WTC11 (cell line): ENCODE results near the gene CENPB. TPM values are rescaled to one million over a fixed set of nuclear protein-coding genes. Genes with fewer than 3 reads are reported as not detected.

Experiments
- ATAC-seq: fragments of 200-7000 bp; cut with Tn5 transposase; 2 replicates; pipeline ENCODE4 v1.10.0; 2021; ENCODE audit warnings: mild to moderate bottlenecking, moderate library complexity
- CTCF ChIA-PET: fragments of 300-600 bp; sonication (Branson Sonifier 250); formaldehyde crosslinking; loops from one replicate; lab custom pipeline; 2021; ENCODE audit warnings: antibody characterized with exemption; lab: Charles Lee
- POLR2A ChIA-PET: fragments of 350-600 bp; sonication (Branson Sonifier 250); formaldehyde crosslinking; loops from one replicate; lab custom pipeline; 2021; ENCODE audit warnings: antibody characterized with exemption; lab: Charles Lee
- DNase-seq: peaks from one replicate; pipeline ENCODE4 v3.0.0; 2021; ENCODE audit warnings: low spot score
- H3K27ac Mint-ChIP-seq: 2 replicates; pipeline ENCODE4 v1.8.0; 2021; ENCODE audit warnings: mixed read lengths
- H3K27me3 Mint-ChIP-seq: 2 replicates; pipeline ENCODE4 v1.8.0; 2021; ENCODE audit warnings: low read depth, mild to moderate bottlenecking, moderate library complexity, mixed read lengths
- H3K36me3 Mint-ChIP-seq: 2 replicates; pipeline ENCODE4 v1.8.0; 2021; ENCODE audit warnings: mixed read lengths
- H3K4me1 Mint-ChIP-seq: 2 replicates; pipeline ENCODE4 v1.8.0; 2022; ENCODE audit warnings: mixed read lengths
- H3K4me3 Mint-ChIP-seq: 2 replicates; pipeline ENCODE4 v1.8.0; 2021; ENCODE audit warnings: mild to moderate bottlenecking, moderate library complexity, mixed read lengths
- H3K9me3 Mint-ChIP-seq: 2 replicates; pipeline ENCODE4 v1.8.0; 2021; ENCODE audit warnings: mixed read lengths
- AR ChIP-seq: fragments of 250-450 bp; sonication (Bioruptor Pico); IDR thresholded peaks from 2 replicates; pipeline ENCODE4 v1.9.0; 2021; ENCODE audit warnings: mild to moderate bottlenecking
- ELF4 ChIP-seq: sonication (generic); formaldehyde crosslinking; IDR thresholded peaks from 2 replicates; pipeline ENCODE4 v1.8.1; 2022; ENCODE audit warnings: low read depth, mild to moderate bottlenecking, moderate library complexity, missing genetic modification reagents
- ETV6 ChIP-seq: sonication (generic); formaldehyde crosslinking; IDR thresholded peaks from 2 replicates; pipeline ENCODE4 v1.8.1; 2022; ENCODE audit warnings: mild to moderate bottlenecking, missing genetic modification reagents
- FOXJ3 ChIP-seq: sonication (generic); formaldehyde crosslinking; IDR thresholded peaks from 2 replicates; pipeline ENCODE4 v1.9.0; 2021; ENCODE audit warnings: missing genetic modification reagents, mild to moderate bottlenecking, borderline replicate concordance
- FOXP4 ChIP-seq: sonication (generic); formaldehyde crosslinking; IDR thresholded peaks from 2 replicates; pipeline ENCODE4 v1.8.0; 2022; ENCODE audit warnings: mild to moderate bottlenecking, missing genetic modification reagents
- KAT7 ChIP-seq: sonication (generic); formaldehyde crosslinking; IDR thresholded peaks from 2 replicates; pipeline ENCODE4 v1.8.1; 2023; ENCODE audit warnings: missing genetic modification reagents, mild to moderate bottlenecking, borderline replicate concordance
- MYBL2 ChIP-seq: sonication (generic); formaldehyde crosslinking; IDR thresholded peaks from 2 replicates; pipeline ENCODE4 v1.8.1; 2023; ENCODE audit warnings: mild to moderate bottlenecking, moderate library complexity, missing genetic modification reagents
- NFE2L1 ChIP-seq: sonication (generic); formaldehyde crosslinking; IDR thresholded peaks from 2 replicates; pipeline ENCODE4 v1.8.1; 2023; ENCODE audit warnings: missing genetic modification reagents
- NFYB ChIP-seq: sonication (generic); formaldehyde crosslinking; conservative IDR thresholded peaks from 2 replicates; pipeline ENCODE4 v1.8.0; 2022; ENCODE audit warnings: low read depth, missing genetic modification reagents
- RELA ChIP-seq: sonication (generic); formaldehyde crosslinking; IDR thresholded peaks from 2 replicates; pipeline ENCODE4 v1.8.1; 2022; ENCODE audit warnings: missing genetic modification reagents, mild to moderate bottlenecking, borderline replicate concordance
- SOX15 ChIP-seq: fragments of 250-450 bp; sonication (Bioruptor Pico); IDR thresholded peaks from 2 replicates; pipeline ENCODE4 v1.9.0; 2021; ENCODE audit warnings: mild to moderate bottlenecking
- SP1 ChIP-seq: sonication (generic); formaldehyde crosslinking; conservative IDR thresholded peaks from 2 replicates; pipeline ENCODE4 v1.8.1; 2022; ENCODE audit warnings: missing genetic modification reagents
- TEAD4 ChIP-seq: sonication (generic); formaldehyde crosslinking; IDR thresholded peaks from 2 replicates; pipeline ENCODE4 v1.8.0; 2022; ENCODE audit warnings: mild to moderate bottlenecking, missing genetic modification reagents
- ZNF138 ChIP-seq: sonication (generic); formaldehyde crosslinking; conservative IDR thresholded peaks from 2 replicates; pipeline ENCODE4 v1.8.1; 2022; ENCODE audit warnings: mild to moderate bottlenecking, moderate library complexity, missing genetic modification reagents
- ZNF219 ChIP-seq: sonication (generic); formaldehyde crosslinking; IDR thresholded peaks from 2 replicates; pipeline ENCODE4 v1.8.0; 2023; ENCODE audit warnings: missing genetic modification reagents, mild to moderate bottlenecking, borderline replicate concordance
- ZNF263 ChIP-seq: sonication (generic); formaldehyde crosslinking; IDR thresholded peaks from 2 replicates; pipeline ENCODE4 v1.8.1; 2022; ENCODE audit warnings: low read depth, mild to moderate bottlenecking, moderate library complexity, missing genetic modification reagents
- ZNF532 ChIP-seq: fragments of 250-450 bp; sonication (Bioruptor Pico); IDR thresholded peaks from 2 replicates; pipeline ENCODE4 v1.9.0; 2021; ENCODE audit warnings: mild to moderate bottlenecking, borderline replicate concordance
- total RNA-seq: library from RNA; stranded (reverse); gene quantifications from 3 replicates; pipeline ENCODE4 v1.2.3, GENCODE V29; 2021
- TF ChIP-seq, protein P1 (sequence below): fragments of 250-450 bp; sonication (Bioruptor Pico); IDR thresholded peaks from 2 replicates; pipeline ENCODE4 v1.8.0; 2021; ENCODE audit warnings: mild to moderate bottlenecking
- TF ChIP-seq, protein P2 (sequence below): sonication (generic); formaldehyde crosslinking; IDR thresholded peaks from 2 replicates; pipeline ENCODE4 v1.8.1; 2022; ENCODE audit warnings: low read depth, missing genetic modification reagents, borderline replicate concordance
- TF ChIP-seq, protein P3 (sequence below): sonication (generic); formaldehyde crosslinking; IDR thresholded peaks from 2 replicates; pipeline ENCODE4 v1.8.0; 2022; ENCODE audit warnings: mild to moderate bottlenecking, missing genetic modification reagents
- TF ChIP-seq, protein P4 (sequence below): sonication (generic); formaldehyde crosslinking; IDR thresholded peaks from 2 replicates; pipeline ENCODE4 v1.8.1; 2023; ENCODE audit warnings: mild to moderate bottlenecking, missing genetic modification reagents

Gene CENPB
- total RNA-seq, 1 experiment from 2014 or later, result 58.7 TPM

DNA sequence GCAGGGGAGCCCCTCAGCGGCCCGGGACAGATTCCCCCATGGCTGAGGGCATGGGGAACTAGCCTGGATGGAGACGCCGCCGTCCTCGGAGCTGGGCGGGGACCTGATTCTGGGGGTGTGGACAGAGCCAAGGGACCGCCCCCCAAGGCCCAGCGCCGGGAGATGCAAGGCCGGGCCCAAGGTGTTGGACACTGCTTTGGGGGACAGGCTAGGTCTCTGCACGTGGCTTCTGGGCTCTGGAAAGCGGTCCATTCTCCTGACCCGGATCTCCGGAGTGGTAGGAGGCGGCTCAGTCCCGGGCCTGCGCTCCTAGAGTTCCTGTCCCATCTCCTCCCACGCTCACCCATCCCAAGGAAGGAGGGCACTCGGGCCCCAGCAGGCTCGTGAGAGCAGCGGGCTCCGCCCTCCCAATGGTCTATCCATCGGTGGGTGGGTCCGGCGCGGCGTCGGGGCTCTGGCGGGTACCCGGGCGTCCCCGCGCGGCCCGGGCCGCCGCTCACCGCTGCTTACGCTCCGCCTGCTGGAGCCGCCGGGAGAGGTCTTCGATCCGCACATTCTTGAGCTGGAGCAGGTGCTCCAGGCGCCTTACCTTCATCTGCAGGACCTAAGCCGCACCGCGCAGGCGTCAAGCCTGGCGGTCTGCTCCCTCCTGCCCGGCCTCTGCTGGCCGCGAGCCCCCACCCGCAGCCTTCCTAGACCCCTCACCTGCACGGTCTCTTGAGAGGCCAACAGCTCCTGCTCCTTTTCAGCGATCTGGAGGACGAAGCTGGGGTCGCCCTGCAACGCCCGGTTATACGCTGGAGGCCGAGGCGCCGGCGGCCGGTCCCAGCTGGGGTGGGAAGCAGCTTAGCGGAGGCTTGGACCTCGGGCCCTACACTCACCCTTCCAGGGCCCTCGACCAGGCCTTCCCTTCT, 8.6 kb downstream of the CENPB start:
- Mint-ChIP-seq H3K27me3 (peaks cover 58% of the 10 kb centered on the region), H3K4me1 (peaks cover 30% of the 10 kb centered on the region), H3K4me3 (peak overlapping the region; percentile 79), H3K9me3 (no peaks in the 10 kb centered on the region), H3K36me3 (no peaks in the 10 kb centered on the region), H3K27ac (no peak overlapping the region)
- ChIA-PET POLR2A (interaction anchor here (0.6 to 2.1 kb wide), 5 partner anchors 10 to 422 kb away, joined by 3 to 14 read pairs (median 3); partner anchors contain the start of genes ADISSP and AP5S1), CTCF (interaction anchor here (0.6 to 3.3 kb wide), 25 partner anchors 8 to 208 kb away, joined by 3 to 27 read pairs (median 4); partner anchors contain the start of genes ADAM33, ADISSP, AP5S1 and CDC25B)
- ATAC-seq (peak; percentile 73), DNase-seq (peak; percentile 82)
- TF ChIP-seq ZNF138 (CRISPR knock-in tag) (peak; percentile 66; the same call in 1 of the 2 replicates), FOXJ3 (CRISPR knock-in tag) (no peak), TEAD4 (peak; percentile 62; the same call in 1 of the 2 replicates), FOXP4 (CRISPR knock-in tag) (no peak), KAT7 (CRISPR knock-in tag) (no peak), ZNF219 (CRISPR knock-in tag) (no peak), ZNF532 (CRISPR knock-in tag) (no peak), ELF4 (CRISPR knock-in tag) (no peak), MYBL2 (CRISPR knock-in tag) (no peak; the same call in 1 of the 2 replicates), AR (CRISPR knock-in tag) (no peak), NFYB (no peak), ETV6 (CRISPR knock-in tag) (peak; percentile 45), SOX15 (CRISPR knock-in tag) (no peak), ZNF263 (CRISPR knock-in tag) (no peak), RELA (CRISPR knock-in tag) (peak; percentile 53; the same call in 1 of the 2 replicates), NFE2L1 (CRISPR knock-in tag) (no peak), SP1 (CRISPR knock-in tag) (peak; percentile 72)
- TF ChIP-seq, protein P1, sequence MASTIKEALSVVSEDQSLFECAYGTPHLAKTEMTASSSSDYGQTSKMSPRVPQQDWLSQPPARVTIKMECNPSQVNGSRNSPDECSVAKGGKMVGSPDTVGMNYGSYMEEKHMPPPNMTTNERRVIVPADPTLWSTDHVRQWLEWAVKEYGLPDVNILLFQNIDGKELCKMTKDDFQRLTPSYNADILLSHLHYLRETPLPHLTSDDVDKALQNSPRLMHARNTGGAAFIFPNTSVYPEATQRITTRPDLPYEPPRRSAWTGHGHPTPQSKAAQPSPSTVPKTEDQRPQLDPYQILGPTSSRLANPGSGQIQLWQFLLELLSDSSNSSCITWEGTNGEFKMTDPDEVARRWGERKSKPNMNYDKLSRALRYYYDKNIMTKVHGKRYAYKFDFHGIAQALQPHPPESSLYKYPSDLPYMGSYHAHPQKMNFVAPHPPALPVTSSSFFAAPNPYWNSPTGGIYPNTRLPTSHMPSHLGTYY, result no peak
- TF ChIP-seq, protein P2, sequence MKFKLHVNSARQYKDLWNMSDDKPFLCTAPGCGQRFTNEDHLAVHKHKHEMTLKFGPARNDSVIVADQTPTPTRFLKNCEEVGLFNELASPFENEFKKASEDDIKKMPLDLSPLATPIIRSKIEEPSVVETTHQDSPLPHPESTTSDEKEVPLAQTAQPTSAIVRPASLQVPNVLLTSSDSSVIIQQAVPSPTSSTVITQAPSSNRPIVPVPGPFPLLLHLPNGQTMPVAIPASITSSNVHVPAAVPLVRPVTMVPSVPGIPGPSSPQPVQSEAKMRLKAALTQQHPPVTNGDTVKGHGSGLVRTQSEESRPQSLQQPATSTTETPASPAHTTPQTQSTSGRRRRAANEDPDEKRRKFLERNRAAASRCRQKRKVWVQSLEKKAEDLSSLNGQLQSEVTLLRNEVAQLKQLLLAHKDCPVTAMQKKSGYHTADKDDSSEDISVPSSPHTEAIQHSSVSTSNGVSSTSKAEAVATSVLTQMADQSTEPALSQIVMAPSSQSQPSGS, result no peak
- TF ChIP-seq, protein P3, sequence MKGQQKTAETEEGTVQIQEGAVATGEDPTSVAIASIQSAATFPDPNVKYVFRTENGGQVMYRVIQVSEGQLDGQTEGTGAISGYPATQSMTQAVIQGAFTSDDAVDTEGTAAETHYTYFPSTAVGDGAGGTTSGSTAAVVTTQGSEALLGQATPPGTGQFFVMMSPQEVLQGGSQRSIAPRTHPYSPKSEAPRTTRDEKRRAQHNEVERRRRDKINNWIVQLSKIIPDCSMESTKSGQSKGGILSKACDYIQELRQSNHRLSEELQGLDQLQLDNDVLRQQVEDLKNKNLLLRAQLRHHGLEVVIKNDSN (CRISPR knock-in tag), result peak; percentile 17; the same call in 1 of the 2 replicates
- TF ChIP-seq, protein P4, sequence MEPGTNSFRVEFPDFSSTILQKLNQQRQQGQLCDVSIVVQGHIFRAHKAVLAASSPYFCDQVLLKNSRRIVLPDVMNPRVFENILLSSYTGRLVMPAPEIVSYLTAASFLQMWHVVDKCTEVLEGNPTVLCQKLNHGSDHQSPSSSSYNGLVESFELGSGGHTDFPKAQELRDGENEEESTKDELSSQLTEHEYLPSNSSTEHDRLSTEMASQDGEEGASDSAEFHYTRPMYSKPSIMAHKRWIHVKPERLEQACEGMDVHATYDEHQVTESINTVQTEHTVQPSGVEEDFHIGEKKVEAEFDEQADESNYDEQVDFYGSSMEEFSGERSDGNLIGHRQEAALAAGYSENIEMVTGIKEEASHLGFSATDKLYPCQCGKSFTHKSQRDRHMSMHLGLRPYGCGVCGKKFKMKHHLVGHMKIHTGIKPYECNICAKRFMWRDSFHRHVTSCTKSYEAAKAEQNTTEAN, result peak; percentile 33; the same call in 1 of the 2 replicates
